ENCODE data around the gene CXorf49B. TPM values are rescaled to one million over a fixed set of nuclear protein-coding genes. Genes with fewer than 3 reads are reported as not detected.

CXorf49B gene
- total RNA-seq: not detected in 2 replicates

DNA sequence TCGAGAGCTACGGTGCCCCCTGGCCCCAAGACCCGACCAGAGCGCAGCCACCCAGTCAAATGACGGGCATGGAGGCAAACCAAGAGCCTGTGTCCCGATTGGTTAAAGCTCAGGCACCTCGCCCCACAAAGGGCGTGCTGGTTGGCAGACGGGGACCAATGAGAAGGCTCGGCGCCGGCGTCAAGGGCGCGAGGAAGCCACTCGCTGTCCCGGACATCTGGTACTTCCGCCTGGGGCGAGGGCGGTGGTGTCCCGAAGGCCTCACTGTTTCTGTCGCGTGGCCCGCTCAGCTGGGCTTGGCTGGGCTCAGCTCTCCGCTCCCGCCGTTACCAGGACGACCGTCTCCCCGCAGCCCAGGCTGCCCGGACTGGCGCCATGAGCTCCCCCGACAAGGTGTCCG lies at the start of gene CXorf49B:
CXorf49B (plus strand) TSS at position 301 of the 400 bp plus-strand sequence; CDS start at position 376, 75 bp downstream.

DNA sequence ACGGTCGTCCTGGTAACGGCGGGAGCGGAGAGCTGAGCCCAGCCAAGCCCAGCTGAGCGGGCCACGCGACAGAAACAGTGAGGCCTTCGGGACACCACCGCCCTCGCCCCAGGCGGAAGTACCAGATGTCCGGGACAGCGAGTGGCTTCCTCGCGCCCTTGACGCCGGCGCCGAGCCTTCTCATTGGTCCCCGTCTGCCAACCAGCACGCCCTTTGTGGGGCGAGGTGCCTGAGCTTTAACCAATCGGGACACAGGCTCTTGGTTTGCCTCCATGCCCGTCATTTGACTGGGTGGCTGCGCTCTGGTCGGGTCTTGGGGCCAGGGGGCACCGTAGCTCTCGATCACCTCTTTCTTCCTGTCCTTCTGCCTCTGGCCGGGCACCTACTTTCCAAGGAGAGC lies 45.0 kb upstream of the CXorf49B start, which contains the start of gene CXorf49:
CXorf49 (minus strand) TSS at position 101 of the 400 bp plus-strand sequence. CDS start 134 bp downstream, outside the sequence.

Small RNA genes within 50 kb of the gene (small RNA-seq; reads per million reads assigned to genes)
- gene BX276092.1 (not detected), gene BX276092.6 (not detected), gene BX276092.8 (not detected)

Other genes with a start within 250 kb of the CXorf49B start
- gene OGT, start 230.2 kb upstream of the CXorf49B start, total RNA-seq: 155 and 160 TPM in 2 replicates
- 2.6 and 2.9 TPM in 2 replicates for gene GCNA, start 184.9 kb upstream of the CXorf49B start, total RNA-seq
- not detected in 2 replicates for gene CXCR3, start 144.8 kb upstream of the CXorf49B start, total RNA-seq
- gene CXorf49, start 45.1 kb upstream of the CXorf49B start, total RNA-seq: not detected in 2 replicates
- 0.26 and 0.32 TPM in 2 replicates for gene NHSL2, start 147.5 kb downstream of the CXorf49B start, total RNA-seq